ENCODE results near the gene LRP1. TPM values are rescaled to one million over a fixed set of nuclear protein-coding genes. Genes with fewer than 3 reads are reported as not detected.

The LRP1 gene
- total and polyA plus RNA-seq, 2 of the 13 experiments (the other 11 are each of a cell fraction or from before 2014, with no cell fraction given), result 14.7 to 30.8 TPM

- TF ChIP-seq BCLAF1 (IDR thresholded peaks at IDR 0.05), result no peak
- TF ChIP-seq ZIK1 (CRISPR knock-in tag; IDR thresholded peaks at IDR 0.05; ENCODE audit: borderline replicate concordance, low read depth), result no peak; the same call in 1 of the 2 replicates
- TF ChIP-seq SIN3B (IDR thresholded peaks at IDR 0.05; ENCODE audit: low read length), result no peak; the same call in 1 of the 2 replicates
- TF ChIP-seq ZNF800 (CRISPR knock-in tag; IDR thresholded peaks at IDR 0.05), result peak; percentile 28; the same call in 1 of the 2 replicates
- no peak for TF ChIP-seq HDAC6 (IDR thresholded peaks at IDR 0.05; ENCODE audit: low read depth, low read length)
- TF ChIP-seq UBTF (CRISPR knock-in tag; IDR thresholded peaks at IDR 0.05), result peak; percentile 66
- peak; percentile 78 for TF ChIP-seq RARA (CRISPR knock-in tag; IDR thresholded peaks at IDR 0.05)
- TF ChIP-seq ZNF615 (CRISPR knock-in tag; IDR thresholded peaks at IDR 0.05; ENCODE audit: borderline replicate concordance), result no peak; the same call in 1 of the 2 replicates
- no peak for TF ChIP-seq ZNF776 (CRISPR knock-in tag; IDR thresholded peaks at IDR 0.05)
- TF ChIP-seq BATF2 (CRISPR knock-in tag; IDR thresholded peaks at IDR 0.05), result no peak
- TF ChIP-seq BRCA1 (CRISPR knock-in tag; IDR thresholded peaks at IDR 0.05), result no peak
- TF ChIP-seq GMEB1 (CRISPR knock-in tag; IDR thresholded peaks at IDR 0.05; ENCODE audit: borderline replicate concordance), result peak; percentile 41; the same call in 1 of the 2 replicates
- TF ChIP-seq KDM5A (IDR thresholded peaks at IDR 0.05; ENCODE audit: borderline replicate concordance, low read length), result no peak
- TF ChIP-seq ZBTB10 (CRISPR knock-in tag; IDR thresholded peaks at IDR 0.05; ENCODE audit: borderline replicate concordance), result no peak
Measured at GRCh38 chr12:57101892-57102695, 26.2 kb upstream of the LRP1 start (continued).

Data from HepG2 (cell line).